Measurements from ENCODE around the gene ATP8B3.

ATP8B3 gene

GRCh38 chr19:1748115-1748872, 63.8 kb downstream of the ATP8B3 start:
- TF ChIP-seq SIN3A (IDR thresholded peaks at IDR 0.05; ENCODE audit: borderline replicate concordance, insufficient read depth, low read length) (no peak), POLR2AphosphoS5 (IDR thresholded peaks at IDR 0.05; ENCODE audit: low read depth, low read length) (no peak), REST (IDR thresholded peaks at IDR 0.05; ENCODE audit: insufficient read depth in 1 of 2, low read depth in 2 of 2, low read length in 2 of 2) (no peak), TAF1 (IDR thresholded peaks at IDR 0.05; ENCODE audit: borderline replicate concordance, insufficient read depth, low read length) (no peak), FOXP2 (optimal IDR thresholded peaks at IDR 0.05; ENCODE audit: borderline replicate concordance, extremely low read depth, extremely low read length, insufficient read depth) (no peak)

DNA sequence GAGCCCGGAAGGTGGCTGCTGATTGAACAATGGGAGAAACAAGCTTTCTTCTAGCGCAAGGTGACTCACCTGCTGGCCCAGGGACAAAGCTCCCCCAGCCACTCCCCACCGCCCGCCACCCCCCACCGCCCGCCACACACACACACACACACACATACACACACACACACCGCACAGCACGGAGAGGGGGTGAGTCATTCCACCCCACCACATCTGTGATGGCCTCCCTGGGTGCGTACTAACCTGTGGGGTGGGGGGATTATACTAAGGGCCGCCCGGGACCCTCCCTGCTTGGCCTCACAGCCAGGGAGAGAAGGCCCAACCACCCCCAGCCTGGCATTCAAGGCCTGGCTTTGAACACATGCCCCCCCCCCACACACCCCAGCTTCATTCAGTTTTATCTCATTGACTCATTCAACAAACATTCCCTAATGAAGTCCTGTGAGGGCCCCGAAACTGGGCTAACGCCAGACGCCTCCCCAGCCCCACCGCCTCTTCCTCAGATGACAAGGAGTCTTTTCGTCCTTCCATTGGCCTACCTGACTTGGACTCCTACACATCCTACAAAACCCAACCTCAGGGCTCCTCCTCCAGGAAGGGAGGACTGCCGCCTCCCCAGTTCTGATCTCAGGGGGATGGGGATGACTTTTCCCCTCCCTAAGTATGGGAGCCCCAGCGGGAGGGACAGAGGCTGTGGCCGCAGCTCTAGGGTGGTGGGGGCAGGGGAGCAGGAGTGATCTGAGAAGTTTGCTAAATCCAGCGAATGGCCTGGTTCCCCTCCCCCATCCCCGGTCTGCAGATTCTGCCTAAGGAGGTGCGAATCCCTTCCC, 64.6 kb downstream of the ATP8B3 start:
- TF ChIP-seq SIN3A (IDR thresholded peaks at IDR 0.05; ENCODE audit: borderline replicate concordance, insufficient read depth, low read length) (no peak), REST (IDR thresholded peaks at IDR 0.05; ENCODE audit: insufficient read depth in 1 of 2, low read depth in 2 of 2, low read length in 2 of 2) (no peak), FOXP2 (optimal IDR thresholded peaks at IDR 0.05; ENCODE audit: borderline replicate concordance, extremely low read depth, extremely low read length, insufficient read depth) (no peak), POLR2AphosphoS5 (IDR thresholded peaks at IDR 0.05; ENCODE audit: low read depth, low read length) (no peak), TAF1 (IDR thresholded peaks at IDR 0.05; ENCODE audit: borderline replicate concordance, insufficient read depth, low read length) (no peak)

DNA sequence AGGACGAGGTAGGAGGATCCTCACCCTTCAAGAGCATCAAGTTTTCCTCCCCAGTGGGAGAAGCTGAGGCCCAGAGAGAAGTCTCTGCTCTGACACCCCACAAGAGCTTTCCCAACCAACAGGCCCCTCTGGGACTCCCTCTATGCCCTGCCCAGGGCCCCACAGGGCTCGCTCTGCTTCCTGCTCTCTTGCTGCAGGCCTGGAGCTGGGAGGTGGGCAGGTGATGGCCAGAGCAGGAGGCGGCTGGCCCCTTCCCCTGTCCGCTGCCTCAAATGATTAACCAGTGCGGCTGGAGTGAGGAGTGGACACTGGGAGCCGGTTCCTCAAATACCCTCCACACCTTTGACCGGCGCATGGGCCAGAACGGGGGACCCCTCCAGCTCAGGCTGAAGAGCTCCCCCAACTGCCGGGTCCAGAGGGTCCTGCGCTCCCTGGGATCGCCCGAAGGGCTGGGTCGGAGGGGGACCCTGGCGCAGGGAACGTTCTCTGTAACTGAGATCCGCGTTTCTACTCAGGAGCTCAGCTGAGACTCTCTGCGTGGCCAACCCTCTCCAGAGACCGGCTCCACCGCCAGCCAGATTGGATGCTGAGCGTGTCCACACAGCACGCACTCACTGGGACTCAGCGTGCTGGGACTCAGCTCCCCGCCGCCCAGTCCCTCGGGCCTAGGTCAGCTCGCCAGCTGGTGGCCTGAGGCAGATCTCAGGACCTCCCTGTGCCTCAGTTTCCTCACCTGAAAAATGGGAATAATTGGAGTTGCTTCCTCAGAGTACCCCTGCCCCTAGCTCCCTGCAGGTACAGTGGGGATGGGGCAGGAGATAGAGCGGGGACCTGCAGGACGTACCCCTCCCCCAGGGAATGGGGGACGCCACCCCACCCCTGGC, 65.4 kb downstream of the ATP8B3 start:
- no peak for TF ChIP-seq POLR2AphosphoS5 (IDR thresholded peaks at IDR 0.05; ENCODE audit: low read depth, low read length)
- no peak for TF ChIP-seq SIN3A (IDR thresholded peaks at IDR 0.05; ENCODE audit: borderline replicate concordance, insufficient read depth, low read length)
- no peak for TF ChIP-seq TAF1 (IDR thresholded peaks at IDR 0.05; ENCODE audit: borderline replicate concordance, insufficient read depth, low read length)
- TF ChIP-seq FOXP2 (optimal IDR thresholded peaks at IDR 0.05; ENCODE audit: borderline replicate concordance, extremely low read depth, extremely low read length, insufficient read depth) = no peak
- TF ChIP-seq REST (IDR thresholded peaks at IDR 0.05; ENCODE audit: insufficient read depth in 1 of 2, low read depth in 2 of 2, low read length in 2 of 2) = no peak

GRCh38 chr19:1745589-1746031, 66.5 kb downstream of the ATP8B3 start:
- TF ChIP-seq POLR2AphosphoS5 (IDR thresholded peaks at IDR 0.05; ENCODE audit: low read depth, low read length) (no peak), SIN3A (IDR thresholded peaks at IDR 0.05; ENCODE audit: borderline replicate concordance, insufficient read depth, low read length) (no peak), REST (IDR thresholded peaks at IDR 0.05; ENCODE audit: insufficient read depth in 1 of 2, low read depth in 2 of 2, low read length in 2 of 2) (no peak), FOXP2 (optimal IDR thresholded peaks at IDR 0.05; ENCODE audit: borderline replicate concordance, extremely low read depth, extremely low read length, insufficient read depth) (no peak), TAF1 (IDR thresholded peaks at IDR 0.05; ENCODE audit: borderline replicate concordance, insufficient read depth, low read length) (no peak)
